Measurements from ENCODE around the gene PCDHA1. TPM values are rescaled to one million over a fixed set of nuclear protein-coding genes. Genes with fewer than 3 reads are reported as not detected.

The PCDHA1 gene
- total RNA-seq, 1 donor from 2014 or later = not detected

DNA sequence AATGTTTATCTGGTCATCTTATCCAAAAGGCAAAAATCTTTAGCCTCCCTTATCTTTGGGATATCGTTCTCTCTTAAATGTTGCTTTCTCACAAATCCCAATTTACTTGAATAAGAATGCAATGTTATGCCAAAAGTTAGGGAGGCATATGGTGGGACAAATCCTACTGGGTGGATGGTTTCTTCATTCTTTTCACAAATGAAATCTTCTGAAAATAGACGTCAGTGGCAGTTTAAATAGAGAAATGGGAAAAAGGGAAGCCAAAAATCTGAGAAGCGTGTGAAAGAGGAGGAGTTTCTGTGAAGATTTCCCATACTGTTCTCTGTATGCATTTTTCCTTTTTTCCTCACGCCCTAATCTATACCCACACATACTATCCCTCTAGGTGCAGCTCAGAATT, 137.7 kb downstream of the PCDHA1 start:
- no peak for DNase-seq

DNA sequence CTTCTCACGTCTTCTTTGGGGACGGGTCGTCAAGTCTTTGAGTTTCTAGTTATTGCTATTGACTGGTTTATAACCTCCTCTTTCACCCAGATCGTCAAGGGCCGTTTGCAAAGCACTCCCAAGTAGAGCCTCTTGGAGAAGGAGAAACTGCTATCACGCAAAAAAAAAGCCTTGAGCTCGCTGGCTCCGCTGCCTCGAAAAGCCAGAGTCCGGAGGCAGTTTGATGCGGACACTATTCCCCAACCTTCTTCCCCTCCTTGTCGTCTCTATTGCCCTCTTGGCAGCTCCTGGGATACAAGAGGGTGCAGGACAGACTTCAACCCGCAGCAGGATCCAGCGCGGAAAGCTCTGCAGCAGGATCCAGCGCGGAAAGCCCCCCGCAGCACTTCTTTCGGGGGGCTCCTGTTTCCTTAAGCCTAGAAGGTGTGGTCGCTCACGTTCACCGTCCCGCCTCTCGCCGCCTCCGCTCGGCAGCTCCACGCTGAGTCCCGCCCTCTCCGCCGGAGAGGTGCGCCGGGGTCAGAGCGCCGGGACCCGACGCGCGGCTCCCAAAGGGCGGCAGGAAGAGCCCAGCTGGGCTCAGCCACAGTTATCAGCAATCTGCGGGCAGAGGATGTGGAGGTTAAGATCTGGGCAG, 140.0 kb downstream of the PCDHA1 start, which contains the start of gene PCDHAC1:
TSS of gene PCDHAC1 (plus strand) at position 494 of the 637 bp plus-strand sequence. CDS start 594 bp downstream, outside the sequence.
- no peak for DNase-seq

DNA sequence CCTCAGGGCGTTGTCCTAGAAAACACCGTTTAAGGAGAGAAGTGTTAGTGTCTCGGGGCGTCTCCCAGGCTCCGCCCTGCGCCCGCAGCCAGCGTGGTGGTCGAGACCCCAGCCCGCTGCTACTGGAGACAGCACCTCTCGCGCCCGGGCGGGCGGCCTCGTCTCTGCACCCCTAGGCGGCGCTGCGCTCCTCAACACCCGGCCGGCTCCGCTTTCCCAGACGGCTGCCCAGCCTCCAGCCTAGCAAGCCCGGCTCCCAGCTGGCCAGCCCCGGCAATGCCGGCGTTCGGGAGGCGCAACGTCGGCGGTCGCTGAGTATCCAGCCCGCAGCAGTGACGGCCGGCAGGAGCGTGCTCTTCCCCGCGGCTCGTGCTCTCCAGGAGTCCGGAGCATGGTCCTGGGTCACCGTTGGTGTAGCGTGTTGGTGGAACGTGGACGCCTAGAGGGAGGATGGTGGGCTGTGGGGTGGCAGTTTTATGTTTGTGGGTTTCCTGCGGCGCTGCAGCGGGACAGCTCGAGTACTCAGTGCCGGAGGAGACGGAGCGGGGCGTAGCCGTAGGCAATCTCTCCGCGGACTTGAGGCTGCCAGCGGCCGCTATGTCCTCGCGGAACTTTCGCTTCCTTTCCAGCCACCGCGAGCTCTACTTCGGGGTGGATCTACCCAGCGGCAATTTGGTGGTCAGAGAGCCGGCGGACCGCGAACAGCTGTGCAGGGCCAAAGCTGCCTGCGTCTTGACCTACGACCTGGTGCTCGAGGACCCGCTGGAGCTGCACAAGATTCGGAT, 140.7 kb downstream of the PCDHA1 start:
- peak; percentile 31 for DNase-seq

DNA sequence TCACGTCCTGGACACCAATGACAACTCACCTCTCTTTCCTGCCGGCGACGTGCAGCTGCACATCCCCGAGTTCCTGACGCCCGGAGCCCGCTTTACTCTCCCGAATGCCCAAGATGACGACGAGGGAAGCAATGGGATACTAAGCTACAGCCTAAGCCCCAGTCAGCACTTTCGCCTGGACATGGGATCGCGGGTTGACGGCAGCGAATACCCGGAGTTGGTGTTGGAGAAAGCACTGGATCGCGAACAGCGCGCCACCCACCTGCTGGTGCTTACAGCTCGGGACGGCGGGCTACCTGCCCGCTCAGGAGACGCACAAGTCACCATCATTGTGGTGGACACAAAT, 141.3 kb downstream of the PCDHA1 start:
- DNase-seq = no peak

DNA sequence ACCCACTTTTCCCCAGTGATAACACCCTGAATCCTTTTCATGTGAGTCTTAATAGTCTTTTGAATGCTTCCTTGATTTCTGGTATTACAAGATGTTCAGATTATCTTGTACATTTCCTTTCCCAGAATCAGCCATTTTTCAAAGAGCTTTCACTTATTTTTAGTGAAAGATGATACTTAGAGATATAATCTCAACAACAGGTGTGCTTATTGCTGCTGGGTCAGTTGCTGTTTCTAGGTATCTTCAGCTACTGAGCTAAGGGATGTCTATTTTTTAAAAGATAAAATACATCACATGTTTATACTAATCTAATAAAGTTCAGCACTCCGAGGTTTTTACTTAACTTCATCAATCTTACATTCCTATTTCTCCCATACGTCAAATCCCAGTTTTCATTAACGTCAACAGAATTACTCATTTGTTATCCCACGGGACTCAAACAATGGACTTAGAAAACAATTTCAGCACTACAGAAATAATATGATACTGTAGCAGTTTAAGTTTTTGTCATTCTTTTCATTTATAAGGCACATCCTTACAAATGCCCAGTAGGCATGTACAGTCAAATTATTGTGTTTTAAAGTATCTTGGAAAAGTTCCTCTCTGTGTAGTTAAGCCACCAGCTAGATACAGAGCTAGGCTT, 149.1 kb downstream of the PCDHA1 start:
- no peak for DNase-seq

DNA sequence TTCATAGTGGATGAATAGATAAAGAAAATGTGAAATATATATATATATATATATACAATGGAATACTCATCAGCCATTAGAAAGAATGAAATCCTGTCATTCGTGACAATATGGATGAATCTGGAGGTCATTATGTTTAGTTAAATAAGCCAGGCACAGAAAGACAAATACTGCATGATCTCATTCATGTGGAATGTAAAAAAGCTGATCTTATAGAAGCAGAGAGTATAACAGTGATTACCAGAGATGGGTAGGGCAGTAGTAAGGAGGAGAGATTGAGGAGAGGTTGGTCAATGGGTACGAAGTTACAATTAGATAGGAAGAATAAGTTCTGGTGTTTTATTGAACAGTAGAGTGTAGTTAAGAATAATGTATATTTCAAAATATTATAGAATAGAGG, 160.6 kb downstream of the PCDHA1 start:
- DNase-seq = no peak

DNA sequence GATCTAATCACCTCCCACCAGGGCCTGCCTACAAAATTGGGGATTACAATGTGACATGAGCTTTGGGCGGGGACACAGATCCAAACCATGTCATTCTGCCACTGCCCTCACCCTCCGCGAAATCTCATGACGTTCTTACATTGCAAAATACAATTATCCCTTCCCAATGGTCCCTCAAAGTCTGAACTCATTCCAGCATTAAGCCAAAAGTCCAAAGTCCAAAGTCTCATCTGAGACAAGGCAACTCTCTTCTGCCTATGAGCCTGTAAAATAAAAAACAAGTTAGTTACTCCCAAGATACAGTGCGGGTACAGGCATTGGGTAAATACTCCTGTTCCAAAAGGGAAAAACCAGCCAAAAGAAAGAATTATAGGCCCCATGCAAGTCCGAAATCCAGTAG, 165.7 kb downstream of the PCDHA1 start:
- DNase-seq = no peak

DNA sequence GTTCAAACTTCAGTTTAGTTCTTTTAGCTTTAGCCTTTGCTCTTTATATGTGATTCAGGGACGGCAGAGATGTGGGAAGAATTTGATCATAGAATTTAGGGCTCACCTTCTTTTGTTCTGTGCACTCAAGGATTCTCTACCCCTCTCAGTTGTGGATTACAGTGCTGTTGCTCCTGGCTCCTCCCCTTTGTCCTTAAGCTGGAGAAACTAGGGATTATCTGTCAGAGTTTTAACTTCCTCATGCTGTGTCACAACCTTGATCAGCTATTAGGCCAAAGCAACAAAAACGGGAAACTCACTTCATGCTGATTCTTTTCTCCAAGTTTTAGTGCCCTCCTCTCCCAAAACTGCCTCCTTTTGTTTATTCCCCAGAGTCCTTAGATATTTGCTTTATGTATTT, 167.3 kb downstream of the PCDHA1 start:
- no peak for DNase-seq

DNA sequence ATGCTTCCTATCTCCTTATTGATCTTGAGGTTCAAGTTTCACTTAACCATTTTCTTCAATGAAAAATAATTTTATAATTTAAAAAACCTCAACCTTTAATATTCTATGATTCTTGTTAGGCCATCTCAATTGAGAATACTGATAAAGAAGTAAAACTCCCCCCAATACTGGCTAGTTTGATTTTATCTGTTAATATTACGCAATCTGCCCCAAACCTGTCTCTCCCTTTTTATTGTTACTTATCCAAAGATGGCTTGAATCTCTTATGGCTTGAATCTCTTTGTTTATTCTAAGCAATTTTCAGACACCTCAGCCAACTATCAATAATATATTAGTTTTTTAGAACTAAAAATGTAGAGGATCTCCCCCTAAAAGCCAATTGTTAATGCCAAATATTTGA, 176.2 kb downstream of the PCDHA1 start:
- DNase-seq = no peak

DNA sequence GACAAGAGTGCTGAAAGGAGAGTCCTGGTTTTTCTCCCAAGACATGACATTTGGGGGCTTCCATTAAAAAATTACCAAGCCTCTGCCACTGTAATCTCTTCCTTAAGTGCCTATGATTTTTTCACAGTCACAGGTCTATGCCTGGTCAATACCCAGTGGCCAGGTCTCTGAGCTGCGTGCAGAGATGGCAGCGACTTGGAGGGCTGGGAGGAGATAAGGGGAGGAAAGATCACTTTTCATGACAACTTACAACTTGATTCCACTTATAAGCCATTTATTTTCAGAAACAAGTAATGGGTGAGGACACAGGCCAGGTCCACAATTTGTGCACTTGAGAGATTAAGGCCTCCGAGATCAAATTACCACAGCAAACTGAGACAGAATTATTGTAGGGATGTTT, 178.4 kb downstream of the PCDHA1 start:
- no peak for DNase-seq

DNA sequence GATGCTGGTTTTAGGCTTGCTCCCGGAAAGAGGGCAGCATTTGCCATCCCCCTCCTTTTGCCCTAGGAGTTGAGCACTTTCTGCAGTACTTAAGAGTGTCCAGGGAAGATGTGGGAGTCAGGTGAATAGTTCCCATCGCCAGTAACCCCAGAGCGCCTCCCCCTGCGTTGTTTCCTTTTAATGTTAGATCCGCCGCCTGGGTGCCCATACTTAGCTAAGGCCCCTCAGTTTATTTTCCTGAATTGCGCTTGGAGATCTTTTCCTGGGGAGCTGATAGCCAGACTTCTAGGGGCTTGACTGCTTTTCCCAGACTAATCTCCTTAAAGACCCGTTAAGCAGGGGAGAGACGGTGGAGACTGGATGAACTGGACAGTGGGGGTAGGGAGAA, 180.0 kb downstream of the PCDHA1 start:
- DNase-seq = no peak

DNA sequence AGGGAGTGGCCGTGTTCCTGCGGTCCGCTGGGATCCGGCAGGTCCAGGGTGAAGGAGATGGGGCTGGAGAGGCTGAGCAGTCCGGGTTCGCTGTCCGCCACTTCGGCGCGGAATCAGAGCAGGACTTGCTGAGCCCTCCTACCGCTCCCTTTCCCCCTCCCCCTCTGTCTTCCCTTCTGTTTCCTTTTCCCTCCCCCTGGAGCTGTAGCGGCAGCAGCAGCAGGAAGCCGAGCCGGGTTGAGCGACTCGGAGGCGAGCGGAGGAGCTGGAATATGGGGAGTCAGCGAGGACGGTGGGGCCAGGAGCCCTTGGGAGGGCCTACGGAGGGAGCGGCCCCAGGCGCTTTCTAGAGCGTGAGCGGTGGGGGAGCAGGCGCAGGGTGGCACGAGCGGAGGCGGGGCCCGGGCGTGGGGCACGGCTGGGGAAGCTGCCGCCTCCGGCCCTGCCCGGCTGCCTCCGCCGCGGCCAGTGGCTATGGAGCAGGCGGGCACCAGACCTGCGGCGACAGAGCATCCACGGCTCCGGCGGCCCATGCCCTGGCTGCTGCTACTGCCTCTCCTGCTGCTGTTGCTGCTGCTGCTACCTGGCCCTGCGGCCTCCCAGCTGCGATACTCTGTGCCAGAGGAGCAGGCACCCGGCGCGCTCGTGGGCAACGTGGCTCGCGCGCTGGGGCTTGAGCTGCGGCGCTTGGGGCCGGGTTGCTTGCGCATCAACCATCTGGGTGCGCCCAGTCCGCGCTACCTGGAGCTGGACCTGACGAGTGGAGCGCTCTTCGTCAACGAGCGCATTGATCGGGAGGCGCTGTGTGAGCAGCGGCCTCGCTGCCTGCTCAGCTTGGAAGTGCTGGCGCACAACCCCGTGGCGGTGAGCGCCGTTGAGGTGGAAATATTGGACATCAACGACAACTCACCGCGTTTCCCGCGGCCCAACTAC, 180.6 kb downstream of the PCDHA1 start, which contains the start of gene PCDHAC2:
TSS of gene PCDHAC2 (plus strand) at position 184 of the 933 bp plus-strand sequence. CDS start at position 475, 291 bp downstream.
- peak; percentile 45 for DNase-seq

DNA sequence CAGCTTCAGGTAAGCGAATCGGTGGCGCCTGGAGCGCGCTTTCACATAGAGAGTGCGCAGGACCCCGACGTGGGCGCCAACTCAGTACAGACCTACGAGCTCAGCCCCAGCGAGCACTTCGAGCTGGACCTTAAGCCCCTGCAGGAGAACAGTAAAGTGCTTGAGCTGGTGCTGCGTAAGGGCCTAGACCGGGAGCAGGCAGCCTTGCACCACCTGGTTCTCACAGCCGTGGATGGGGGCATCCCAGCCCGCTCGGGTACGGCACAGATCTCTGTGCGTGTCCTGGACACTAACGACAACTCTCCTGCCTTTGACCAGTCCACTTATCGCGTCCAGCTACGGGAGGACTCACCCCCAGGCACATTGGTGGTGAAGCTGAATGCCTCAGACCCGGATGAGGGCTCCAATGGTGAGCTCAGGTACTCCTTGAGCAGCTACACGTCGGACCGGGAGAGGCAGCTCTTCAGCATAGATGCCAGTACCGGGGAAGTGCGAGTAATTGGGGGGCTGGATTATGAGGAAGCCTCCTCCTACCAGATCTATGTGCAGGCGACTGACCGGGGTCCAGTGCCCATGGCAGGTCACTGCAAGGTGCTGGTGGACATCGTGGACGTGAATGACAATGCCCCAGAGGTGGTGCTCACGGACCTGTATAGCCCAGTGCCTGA, 181.4 kb downstream of the PCDHA1 start:
- no peak for DNase-seq

DNA sequence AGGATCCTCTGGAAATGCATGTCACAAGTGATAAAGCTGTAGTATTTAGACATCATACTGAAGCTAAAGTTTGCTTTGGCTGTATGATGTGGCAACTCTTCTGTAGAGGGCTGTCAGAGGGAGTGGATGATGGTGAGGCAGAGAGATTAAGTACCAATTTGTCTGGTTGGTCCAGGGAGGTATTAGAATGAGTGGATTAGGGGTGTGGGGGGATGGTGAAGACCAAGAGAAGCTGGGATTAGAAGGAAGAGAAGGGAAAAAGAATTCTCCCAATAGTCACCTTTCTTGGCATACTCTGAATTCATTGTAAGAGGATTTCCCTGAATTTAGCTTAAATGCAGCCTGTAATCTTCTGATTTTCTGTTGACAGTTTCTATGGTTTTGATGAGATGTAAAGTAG, 183.9 kb downstream of the PCDHA1 start:
- DNase-seq = no peak

DNA sequence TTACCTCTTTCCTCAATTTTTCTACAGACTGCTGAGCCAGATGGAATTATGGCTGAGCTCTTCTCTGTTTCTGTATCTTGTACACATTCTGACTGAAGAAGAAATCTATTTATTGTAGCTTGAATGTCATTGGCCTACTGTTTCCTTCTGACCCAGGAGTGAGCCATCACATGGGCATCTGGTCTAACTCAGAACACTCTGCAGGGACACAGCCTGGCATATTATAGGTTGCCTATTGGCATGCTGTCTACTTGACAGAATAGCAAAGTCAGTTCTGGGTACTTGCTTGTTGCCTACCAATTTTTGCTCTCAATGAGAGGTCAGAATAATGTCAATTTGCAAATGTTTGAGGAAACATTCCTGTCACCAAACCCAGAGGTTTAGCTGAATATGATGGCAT, 187.6 kb downstream of the PCDHA1 start:
- DNase-seq = no peak

DNA sequence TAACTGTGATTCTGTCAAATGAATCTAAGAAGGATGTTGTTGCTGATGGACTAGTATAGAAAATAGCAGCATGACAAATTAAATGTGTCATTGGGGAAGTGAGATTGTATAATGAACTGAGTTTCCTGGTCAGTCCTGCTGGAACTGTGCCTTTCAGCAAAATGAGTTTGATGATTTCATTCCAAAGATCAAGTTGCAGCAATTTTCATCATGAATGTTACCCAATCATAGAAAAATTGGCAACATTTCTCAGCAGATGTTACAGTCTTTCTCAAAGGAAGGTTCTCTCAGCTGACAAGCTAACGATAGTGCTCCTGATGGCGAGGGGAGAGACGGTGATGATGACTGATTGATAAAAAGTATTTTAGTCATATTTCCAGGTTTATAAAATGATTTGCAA, 191.1 kb downstream of the PCDHA1 start:
- peak; percentile 80 for DNase-seq

DNA sequence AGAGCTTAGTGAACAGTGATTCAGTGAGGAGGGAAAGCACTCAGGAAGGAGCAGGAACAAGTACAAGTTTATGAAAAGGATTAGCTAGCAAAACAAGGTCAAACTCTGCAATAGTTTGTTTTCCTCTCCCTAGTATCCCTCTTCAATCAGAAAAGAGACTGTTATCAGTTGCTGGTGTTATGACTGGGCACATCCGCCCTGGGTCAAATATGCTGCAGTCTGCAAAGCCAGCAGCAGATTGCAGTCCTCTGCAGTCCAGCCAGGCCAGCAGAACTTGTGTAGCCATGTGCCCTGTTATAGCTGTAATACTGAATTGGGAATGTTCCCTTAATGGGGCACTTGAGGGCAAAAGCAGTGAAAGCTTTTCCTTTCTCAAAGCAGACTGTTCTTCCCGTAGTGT, 192.3 kb downstream of the PCDHA1 start:
- DNase-seq = no peak

DNA sequence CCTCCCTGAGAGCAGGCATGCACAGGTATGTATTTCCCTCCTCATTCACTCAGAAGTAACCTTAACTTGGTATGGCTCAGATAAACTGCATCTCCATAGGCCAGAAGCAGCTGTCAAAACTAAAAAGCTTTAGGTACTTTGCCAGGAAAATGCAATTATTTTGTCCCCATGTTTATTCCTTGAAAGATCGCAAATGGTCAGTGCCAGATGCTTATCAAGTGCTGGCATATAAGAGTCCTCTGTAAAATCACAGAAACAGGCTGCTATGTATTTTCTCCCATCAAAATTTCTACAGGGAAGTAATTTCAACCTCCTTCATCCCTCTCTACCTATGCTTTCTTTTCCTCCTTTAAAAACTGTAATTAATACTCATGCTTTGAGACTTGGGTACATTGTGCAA, 193.0 kb downstream of the PCDHA1 start:
- no peak for DNase-seq

DNA sequence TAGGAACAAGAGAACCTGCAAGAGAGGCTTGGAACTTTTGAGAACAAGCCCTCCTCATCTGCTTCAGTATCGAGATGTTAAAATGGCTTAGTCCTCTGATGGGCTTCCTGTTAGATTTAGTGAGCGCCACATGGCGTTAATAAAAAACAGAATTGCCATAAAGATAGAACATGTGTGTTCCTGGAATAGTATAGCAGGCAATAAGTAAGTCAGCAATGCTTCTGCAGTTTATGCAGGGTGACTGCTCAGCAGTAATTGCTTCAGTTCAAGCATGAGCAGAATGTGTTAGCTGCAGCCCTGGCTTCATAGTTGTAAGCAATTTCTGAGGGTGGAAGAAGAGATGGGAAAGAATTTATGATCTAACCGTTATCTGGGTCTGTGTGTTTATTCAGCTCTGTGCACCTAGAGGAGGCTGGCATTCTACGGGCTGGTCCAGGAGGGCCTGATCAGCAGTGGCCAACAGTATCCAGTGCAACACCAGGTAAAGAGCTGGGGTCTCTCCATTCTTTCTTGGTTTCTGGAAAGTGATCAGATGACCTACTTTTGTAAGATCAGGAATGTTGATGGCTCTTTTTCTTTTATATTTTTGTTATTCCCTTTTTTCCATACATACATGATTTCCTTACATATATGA, 196.3 kb downstream of the PCDHA1 start:
- DNase-seq = peak; percentile 83

DNA sequence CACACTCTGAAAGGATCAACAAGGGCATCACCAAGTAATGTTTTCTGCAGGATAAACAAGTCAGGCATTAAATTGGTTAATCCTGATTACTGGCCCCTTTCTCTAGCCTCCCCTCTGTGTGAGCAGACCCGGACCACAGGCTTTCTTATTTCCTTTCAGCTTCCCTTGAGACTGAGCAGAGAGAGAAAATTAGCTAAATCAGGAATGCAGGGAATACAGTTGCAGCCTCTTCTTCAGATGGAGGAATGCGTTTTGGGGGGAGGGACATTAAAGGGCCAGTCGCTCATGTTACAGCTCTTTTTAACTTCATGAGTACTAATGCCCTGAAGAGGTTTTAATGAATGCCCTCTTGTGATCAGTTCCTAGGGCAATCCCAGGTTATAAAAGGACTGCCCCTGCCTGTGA, 200.2 kb downstream of the PCDHA1 start:
- peak; percentile 74 for DNase-seq

DNA sequence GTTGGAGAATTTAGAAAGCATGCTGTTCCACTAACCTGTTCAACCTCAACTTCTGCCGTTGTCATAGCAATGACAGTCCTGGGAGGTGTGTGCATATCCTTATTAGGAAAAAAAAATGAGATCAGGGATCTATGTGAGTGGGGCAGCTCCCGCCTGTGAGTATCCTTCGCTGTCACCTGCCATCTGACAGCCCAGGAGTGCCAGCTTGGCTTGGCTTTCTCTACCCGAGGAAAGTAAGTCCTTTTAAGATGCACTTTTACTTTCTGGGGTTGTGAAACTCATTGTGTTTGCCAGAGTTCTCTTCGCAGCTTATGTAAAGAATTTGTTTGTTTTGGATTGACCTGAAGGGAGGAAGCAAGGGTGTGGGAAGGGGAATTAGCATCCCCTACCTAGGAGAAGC, 202.2 kb downstream of the PCDHA1 start:
- DNase-seq = no peak
